ACC112 (cell line): Measurements from ENCODE around the gene DDX18.
"Not testable (repeated sequence)": the region's sequence is repeated elsewhere in the genome, so short reads cannot be mapped to it uniquely, and the experiment has no call there.

ENCODE experiments used
- H2AFZ ChIP-seq: fragments of 200-600 bp; sonication (generic); one replicate; pipeline ENCODE4 v1.6.0; 2017; ENCODE audit warnings: antibody characterized with exemption, low read length; ENCODE audit not compliant: unreplicated experiment
- H3K27ac ChIP-seq: fragments of 200-600 bp; sonication (generic); 2 replicates; pipeline ENCODE4 v1.5.1; 2014; ENCODE audit warnings: low read depth, mild to moderate bottlenecking, antibody characterized with exemption, low read length, moderate library complexity
- H3K27me3 ChIP-seq: fragments of 200-600 bp; sonication (generic); 2 replicates; pipeline ENCODE4 v1.6.1; 2014; ENCODE audit warnings: mild to moderate bottlenecking, antibody characterized with exemption, low read length, moderate library complexity, mixed read lengths; ENCODE audit not compliant: insufficient read depth
- H3K36me3 ChIP-seq: fragments of 200-600 bp; sonication (generic); 2 replicates; pipeline ENCODE4 v1.6.1; 2016; ENCODE audit warnings: mild to moderate bottlenecking, antibody characterized with exemption, low read length, moderate library complexity, mixed read lengths; ENCODE audit not compliant: insufficient read depth
- H3K4me1 ChIP-seq: fragments of 200-600 bp; sonication (generic); one replicate; pipeline ENCODE4 v1.6.1; 2016; ENCODE audit warnings: low read length, mixed read lengths; ENCODE audit not compliant: insufficient read depth, unreplicated experiment, control insufficient read depth
- H3K4me3 ChIP-seq: fragments of 200-600 bp; sonication (generic); 2 replicates; pipeline ENCODE4 v1.5.1; 2014; ENCODE audit warnings: mild to moderate bottlenecking, low read depth, low read length
- H3K79me2 ChIP-seq: fragments of 200-600 bp; sonication (generic); one replicate; pipeline ENCODE4 v1.6.0; 2016; ENCODE audit warnings: low read length; ENCODE audit not compliant: control insufficient read depth, unreplicated experiment, insufficient read depth

DDX18 gene

GRCh38 chr2:117801826-117802225 is 12.7 kb upstream of the DDX18 start:
- Histone ChIP-seq H3K4me1 (no peaks in the 10 kb centered on the region), H3K36me3 (no peaks in the 10 kb centered on the region), H3K4me3 (no peak overlapping the region), H3K27me3 (no peaks in the 10 kb centered on the region; the same call in 1 of the 2 replicates), H3K79me2 (no peaks in the 10 kb centered on the region), H3K27ac (no peak overlapping the region), H2AFZ (no peak overlapping the region)

- not testable (repeated sequence) for H2AFZ ChIP-seq, H3K4me1 ChIP-seq, H3K36me3 ChIP-seq, H3K79me2 ChIP-seq, H3K4me3 ChIP-seq, H3K27me3 ChIP-seq, H3K27ac ChIP-seq
Measured at GRCh38 chr2:117803644-117804325, 10.7 kb upstream of the DDX18 start.

GRCh38 chr2:117812443-117812842 is 2.0 kb upstream of the DDX18 start:
- Histone ChIP-seq H2AFZ (no peak overlapping the region), H3K27ac (no peak overlapping the region), H3K4me1 (peaks cover 16% of the 10 kb centered on the region), H3K36me3 (no peaks in the 10 kb centered on the region), H3K27me3 (no peaks in the 10 kb centered on the region), H3K79me2 (peaks cover 28% of the 10 kb centered on the region), H3K4me3 (no peak overlapping the region)

- H3K79me2 ChIP-seq = peaks cover 38% of the 10 kb centered on the region
- peaks cover 16% of the 10 kb centered on the region for H3K4me1 ChIP-seq
- H3K27me3 ChIP-seq = no peaks in the 10 kb centered on the region
- H3K4me3 ChIP-seq = peak overlapping the region; percentile 91
- H3K27ac ChIP-seq = no peak overlapping the region
- peaks cover 22% of the 10 kb centered on the region for H3K36me3 ChIP-seq
- no peak overlapping the region for H2AFZ ChIP-seq
Measured at GRCh38 chr2:117815946-117816345, 1.5 kb downstream of the DDX18 start.

- no peak overlapping the region for H2AFZ ChIP-seq
- H3K27ac ChIP-seq = no peak overlapping the region
- no peak overlapping the region for H3K4me3 ChIP-seq
- peaks cover 38% of the 10 kb centered on the region for H3K79me2 ChIP-seq
- peaks cover 50% of the 10 kb centered on the region for H3K36me3 ChIP-seq
- H3K4me1 ChIP-seq = peaks cover 16% of the 10 kb centered on the region
- H3K27me3 ChIP-seq = no peaks in the 10 kb centered on the region
Measured at GRCh38 chr2:117818921-117819320, 4.4 kb downstream of the DDX18 start.

GRCh38 chr2:117820444-117820843 is 6.0 kb downstream of the DDX18 start:
- H3K36me3 ChIP-seq = peaks cover 65% of the 10 kb centered on the region
- peaks cover 29% of the 10 kb centered on the region for H3K79me2 ChIP-seq
- H3K27ac ChIP-seq = no peak overlapping the region

GRCh38 chr2:117825437-117825836 is 10.9 kb downstream of the DDX18 start:
- Histone ChIP-seq H3K4me1 (no peaks in the 10 kb centered on the region), H3K27ac (no peak overlapping the region), H3K27me3 (no peaks in the 10 kb centered on the region), H3K79me2 (no peaks in the 10 kb centered on the region), H2AFZ (no peak overlapping the region), H3K4me3 (no peak overlapping the region), H3K36me3 (peaks cover 60% of the 10 kb centered on the region)

More at GRCh38 chr2:117820444-117820843, 6.0 kb downstream of the DDX18 start:
- Histone ChIP-seq H3K27me3 (no peaks in the 10 kb centered on the region), H3K4me1 (peaks cover 15% of the 10 kb centered on the region), H3K4me3 (no peak overlapping the region), H2AFZ (no peak overlapping the region)

- H3K27me3 ChIP-seq, H3K27ac ChIP-seq: not testable (repeated sequence)
- peaks cover 44% of the 10 kb centered on the region for H3K36me3 ChIP-seq
Measured at GRCh38 chr2:117827464-117827863, 13.0 kb downstream of the DDX18 start.

GRCh38 chr2:117828870-117829269 is 14.4 kb downstream of the DDX18 start:
- Histone ChIP-seq H3K27ac (no peak overlapping the region), H3K4me3 (no peak overlapping the region), H3K79me2 (no peaks in the 10 kb centered on the region), H2AFZ (no peak overlapping the region), H3K36me3 (peaks cover 31% of the 10 kb centered on the region), H3K4me1 (no peaks in the 10 kb centered on the region), H3K27me3 (no peaks in the 10 kb centered on the region)

More at GRCh38 chr2:117827464-117827863, 13.0 kb downstream of the DDX18 start:
- H3K4me1 ChIP-seq, H3K4me3 ChIP-seq, H2AFZ ChIP-seq, H3K79me2 ChIP-seq: not testable (repeated sequence)

GRCh38 chr2:117832332-117832731 is 17.8 kb downstream of the DDX18 start:
- H3K36me3 ChIP-seq = peaks cover 7% of the 10 kb centered on the region
- H2AFZ ChIP-seq = no peak overlapping the region
- H3K4me1 ChIP-seq = no peaks in the 10 kb centered on the region
- H3K27me3 ChIP-seq = no peaks in the 10 kb centered on the region
- H3K4me3 ChIP-seq = no peak overlapping the region
- H3K79me2 ChIP-seq = no peaks in the 10 kb centered on the region
- no peak overlapping the region for H3K27ac ChIP-seq

- Histone ChIP-seq H3K36me3 (peaks cover 7% of the 10 kb centered on the region), H3K27me3 (no peaks in the 10 kb centered on the region)
Measured at GRCh38 chr2:117832905-117833613, 18.6 kb downstream of the DDX18 start.

More at GRCh38 chr2:117832905-117833613, 18.6 kb downstream of the DDX18 start:
- Histone ChIP-seq H3K4me3 (no peak overlapping the region), H3K79me2 (no peaks in the 10 kb centered on the region), H3K4me1 (no peaks in the 10 kb centered on the region), H2AFZ (no peak overlapping the region), H3K27ac (no peak overlapping the region)
